SK-N-SH treated with all-trans-retinoic acid at 6 μM for 48 hours (cell line): Measurements from ENCODE around the gene TERC.

Source experiments
- ATAC-seq: fragments of 200-7000 bp; cut with Tn5 transposase; 3 replicates; pipeline ENCODE4 v1.9.1; 2020; ENCODE audit warnings: mild to moderate bottlenecking, moderate library complexity
- ARNTL ChIP-seq: fragments of 450-650 bp; formaldehyde crosslinking; IDR thresholded peaks from 2 replicates; pipeline ENCODE4 v1.5.0; 2020; ENCODE audit warnings: low read depth, mild to moderate bottlenecking, moderate library complexity, borderline replicate concordance
- BACH2 ChIP-seq: fragments of 250-450 bp; sonication (Bioruptor Pico); IDR thresholded peaks from 2 replicates; pipeline ENCODE4 v1.9.0; 2021; ENCODE audit warnings: mild to moderate bottlenecking, borderline replicate concordance
- CSRNP3 ChIP-seq: fragments of 250-450 bp; sonication (Bioruptor Pico); IDR thresholded peaks from 2 replicates; pipeline ENCODE4 v1.5.1; 2021; ENCODE audit warnings: mild to moderate bottlenecking, moderate library complexity
- ESRRG ChIP-seq: fragments of 250-450 bp; sonication (Bioruptor Pico); IDR thresholded peaks from 2 replicates; pipeline ENCODE4 v1.6.1; 2021; ENCODE audit warnings: mild to moderate bottlenecking
- GLIS3 ChIP-seq: fragments of 250-450 bp; sonication (Bioruptor Pico); IDR thresholded peaks from 2 replicates; pipeline ENCODE4 v1.5.0; 2020; ENCODE audit warnings: mild to moderate bottlenecking, moderate library complexity
- ISL1 ChIP-seq: fragments of 250-450 bp; sonication (Bioruptor Pico); IDR thresholded peaks from 2 replicates; pipeline ENCODE4 v2.1.2; 2022; ENCODE audit warnings: mild to moderate bottlenecking, moderate library complexity
- OSR1 ChIP-seq: fragments of 250-450 bp; sonication (Bioruptor Pico); IDR thresholded peaks from 2 replicates; pipeline ENCODE4 v1.8.0; 2022; ENCODE audit warnings: moderate library complexity, mild to moderate bottlenecking, inconsistent platforms
- PATZ1 ChIP-seq: fragments of 250-450 bp; sonication (Bioruptor Pico); IDR thresholded peaks from 2 replicates; pipeline ENCODE4 v1.8.0; 2020; ENCODE audit warnings: mild to moderate bottlenecking, moderate library complexity, borderline replicate concordance
- POU6F1 ChIP-seq: fragments of 250-450 bp; sonication (Bioruptor Pico); IDR thresholded peaks from 2 replicates; pipeline ENCODE4 v1.8.0; 2021; ENCODE audit warnings: low read depth, mild to moderate bottlenecking, moderate library complexity, borderline replicate concordance
- PPARA ChIP-seq: fragments of 250-450 bp; sonication (Bioruptor Pico); IDR thresholded peaks from 2 replicates; pipeline ENCODE4 v1.5.0; 2020; ENCODE audit warnings: mild to moderate bottlenecking, borderline replicate concordance
- SNAI2 ChIP-seq: fragments of 250-450 bp; sonication (Bioruptor Pico); IDR thresholded peaks from 2 replicates; pipeline ENCODE4 v1.5.0; 2020; ENCODE audit warnings: mild to moderate bottlenecking, moderate library complexity
- TCF4 ChIP-seq: fragments of 250-450 bp; sonication (Bioruptor Pico); IDR thresholded peaks from 2 replicates; pipeline ENCODE4 v1.8.0; 2021; ENCODE audit warnings: mild to moderate bottlenecking, moderate library complexity, borderline replicate concordance
- TOX ChIP-seq: fragments of 250-450 bp; sonication (Bioruptor Pico); IDR thresholded peaks from 2 replicates; pipeline ENCODE4 v1.8.0; 2021; ENCODE audit warnings: mild to moderate bottlenecking, moderate library complexity, borderline replicate concordance
- ZFP3 ChIP-seq: fragments of 250-450 bp; sonication (Bioruptor Pico); IDR thresholded peaks from 2 replicates; pipeline ENCODE4 v1.5.0; 2020; ENCODE audit warnings: mild to moderate bottlenecking, moderate library complexity
- ZNF565 ChIP-seq: fragments of 450-650 bp; formaldehyde crosslinking; conservative IDR thresholded peaks from 2 replicates; pipeline ENCODE4 v1.5.0; 2020; ENCODE audit warnings: low read depth, mild to moderate bottlenecking, moderate library complexity
- ZNF70 ChIP-seq: fragments of 450-650 bp; formaldehyde crosslinking; IDR thresholded peaks from 2 replicates; pipeline ENCODE4 v1.5.0; 2020; ENCODE audit warnings: mild to moderate bottlenecking, moderate library complexity
- ZNF8 ChIP-seq: fragments of 450-650 bp; formaldehyde crosslinking; IDR thresholded peaks from 2 replicates; pipeline ENCODE4 v1.5.0; 2020; ENCODE audit warnings: mild to moderate bottlenecking, moderate library complexity

The TERC gene

GRCh38 chr3:169792359-169792758 lies 27.5 kb upstream of the TERC start:
- TF ChIP-seq ISL1 (CRISPR knock-in tag) (no peak), ARNTL (CRISPR knock-in tag) (no peak), SNAI2 (CRISPR knock-in tag) (no peak), TOX (CRISPR knock-in tag) (no peak), PPARA (CRISPR knock-in tag) (no peak), ZNF565 (CRISPR knock-in tag) (no peak), TCF4 (CRISPR knock-in tag) (no peak), ZFP3 (no peak)
- no peak for ATAC-seq

- peak; percentile 51; the same call in 2 of the 3 replicates for ATAC-seq
- no peak for TF ChIP-seq OSR1 (CRISPR knock-in tag)
- no peak for TF ChIP-seq SNAI2 (CRISPR knock-in tag)
- no peak for TF ChIP-seq PPARA (CRISPR knock-in tag)
- no peak for TF ChIP-seq BACH2 (CRISPR knock-in tag)
- TF ChIP-seq TOX (CRISPR knock-in tag), result no peak
These were observed 26.0 kb upstream of the TERC start for GRCh38 chr3:169790687-169791429.

- no peak for TF ChIP-seq TCF4 (CRISPR knock-in tag)
- no peak for TF ChIP-seq ZNF70 (CRISPR knock-in tag)
- no peak for TF ChIP-seq ARNTL (CRISPR knock-in tag)
- TF ChIP-seq BACH2 (CRISPR knock-in tag), result no peak
- TF ChIP-seq ZNF8 (CRISPR knock-in tag), result no peak
- no peak for TF ChIP-seq ZNF565 (CRISPR knock-in tag)
- TF ChIP-seq PATZ1 (CRISPR knock-in tag), result no peak
- TF ChIP-seq CSRNP3 (CRISPR knock-in tag), result no peak
- no peak for ATAC-seq
These were observed 25.4 kb upstream of the TERC start for GRCh38 chr3:169790219-169790618.

GRCh38 chr3:169787791-169788190 lies 22.9 kb upstream of the TERC start:
- ATAC-seq, result no peak
- TF ChIP-seq ESRRG, result no peak
- no peak for TF ChIP-seq CSRNP3 (CRISPR knock-in tag)
- no peak for TF ChIP-seq TCF4 (CRISPR knock-in tag)
- no peak for TF ChIP-seq ARNTL (CRISPR knock-in tag)
- TF ChIP-seq PATZ1 (CRISPR knock-in tag), result no peak

GRCh38 chr3:169787120-169787519 lies 22.3 kb upstream of the TERC start:
- no peak for ATAC-seq
- TF ChIP-seq GLIS3 (CRISPR knock-in tag) (no peak), OSR1 (CRISPR knock-in tag) (no peak), PPARA (CRISPR knock-in tag) (no peak), POU6F1 (CRISPR knock-in tag) (no peak), SNAI2 (CRISPR knock-in tag) (no peak), TCF4 (CRISPR knock-in tag) (no peak)
